Occipital lobe (tissue), 2 donors: ENCODE measurements around the gene CMIP. TPM values are rescaled to one million over a fixed set of nuclear protein-coding genes. Genes with fewer than 3 reads are reported as not detected.
"Not testable (repeated sequence)": the region's sequence is repeated elsewhere in the genome, so short reads cannot be mapped to it uniquely, and the experiment has no call there.

ENCODE experiments used
- DNase-seq: peaks from one replicate; lab custom pipeline; 2025; lab: John Stamatoyannopoulos, UW
- total RNA-seq: library from RNA; depleted of rRNA; stranded (reverse); fragments of >200 nt; gene quantifications from one replicate; pipeline ENCODE4 v1.2.3, GENCODE V29; 2014

CMIP gene
- total RNA-seq, result 22.9 TPM

- DNase-seq, result peak; percentile 55
Measured at GRCh38 chr16:81444448-81445121, at the start of gene CMIP. Gene CMIP (plus strand): TSS chr16:81444808.

DNA sequence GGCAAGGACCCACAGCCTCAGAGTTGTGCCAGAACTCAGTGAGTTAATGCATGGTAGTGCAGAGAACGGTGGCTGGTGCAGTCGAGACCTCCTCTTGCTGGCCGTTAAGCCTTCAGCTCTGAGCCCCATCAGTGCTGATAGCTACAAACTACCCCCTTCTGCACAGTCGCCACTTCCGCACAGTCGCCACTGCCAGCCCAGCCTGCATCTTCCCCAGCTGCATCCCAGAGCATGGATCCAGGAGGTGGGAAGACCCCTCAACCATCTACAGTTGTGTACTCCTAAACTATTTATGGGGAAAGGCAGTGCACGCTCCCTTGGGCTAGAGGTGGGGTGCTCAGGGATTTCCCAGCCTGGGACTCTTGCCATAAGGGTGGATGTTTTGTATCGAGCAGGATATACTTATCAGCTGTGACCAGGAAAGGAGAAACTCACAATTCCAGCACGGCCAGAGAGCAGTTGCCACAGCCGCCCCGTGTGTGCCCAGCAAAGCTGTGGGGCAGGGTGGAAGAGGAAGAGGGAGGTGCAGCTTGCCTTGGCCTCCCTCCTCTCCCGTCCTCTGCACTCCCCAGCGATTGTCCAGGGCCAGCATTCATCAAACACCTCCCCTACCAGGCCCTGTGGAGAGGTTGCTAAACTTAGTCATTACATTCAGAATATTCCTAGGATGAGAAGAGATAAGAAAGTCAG is 49.5 kb upstream of the CMIP start:
- no peak for DNase-seq

GRCh38 chr16:81397058-81397878 is 47.3 kb upstream of the CMIP start:
- DNase-seq, result no peak

- no peak for DNase-seq
Measured at GRCh38 chr16:81397879-81398520, 46.6 kb upstream of the CMIP start.

GRCh38 chr16:81399909-81400308 is 44.7 kb upstream of the CMIP start:
- no peak for DNase-seq

DNA sequence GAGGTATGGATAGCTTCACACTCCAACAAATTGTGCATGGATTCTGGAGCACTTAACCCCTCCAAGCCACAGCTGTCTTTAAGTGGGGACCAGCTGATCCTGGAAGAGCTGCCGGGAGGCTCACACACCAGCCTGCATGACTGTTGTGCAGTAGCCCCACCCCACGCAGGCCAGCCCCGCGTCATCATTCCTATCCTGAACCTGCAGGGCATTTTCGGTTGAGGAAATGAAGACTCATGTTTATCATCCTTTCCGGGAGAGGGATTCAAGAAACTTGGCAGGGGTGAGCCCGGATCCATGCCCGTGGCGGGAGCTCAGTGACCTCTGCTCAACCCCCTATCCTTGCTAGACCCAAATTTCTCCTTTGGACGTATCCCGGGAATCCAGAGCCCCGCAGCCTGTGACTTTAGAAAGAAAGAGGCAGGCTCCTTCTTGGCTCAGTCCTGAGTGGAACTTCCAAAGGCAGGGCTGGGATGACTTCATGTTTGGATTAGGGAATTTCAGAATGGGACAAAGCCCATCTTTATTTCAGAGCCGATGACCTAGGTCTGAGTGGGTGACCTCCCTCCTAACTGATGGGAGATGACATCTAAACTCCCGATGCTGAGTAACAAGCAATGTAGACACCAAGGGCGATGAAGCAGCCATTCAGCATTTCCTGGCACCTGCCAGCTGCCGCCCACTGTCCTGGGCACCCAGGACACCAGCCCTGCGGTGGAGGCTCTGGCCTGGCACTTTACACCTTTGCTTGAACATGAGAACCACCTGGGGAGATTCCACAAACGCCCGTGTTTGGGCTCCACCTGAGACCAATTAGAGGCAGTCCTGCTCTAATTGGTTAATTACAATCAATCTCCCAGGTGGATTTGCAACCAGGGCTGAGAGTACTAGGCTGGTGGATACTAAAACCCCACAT is 43.3 kb upstream of the CMIP start:
- no peak for DNase-seq

DNA sequence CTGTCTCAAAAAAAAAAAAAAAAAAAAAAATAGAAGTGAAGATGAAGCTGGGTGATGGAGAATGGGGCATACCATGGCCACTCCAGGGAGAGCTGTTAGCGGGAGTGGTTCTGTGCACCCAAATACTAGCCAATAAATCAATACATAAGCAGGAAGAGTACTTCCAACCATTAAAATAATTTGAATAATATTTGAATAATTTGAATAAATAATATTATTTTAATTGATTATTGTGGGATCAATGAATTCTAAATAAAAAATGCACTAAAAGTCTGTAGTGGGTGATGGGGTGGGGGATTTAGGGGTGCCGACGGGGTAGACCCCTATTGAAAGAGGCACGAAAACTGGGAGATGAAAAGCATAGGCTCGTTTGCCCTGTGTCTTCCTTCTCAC is 41.4 kb upstream of the CMIP start:
- no peak for DNase-seq

GRCh38 chr16:81403601-81404391 is 40.8 kb upstream of the CMIP start:
- peak; percentile 66 for DNase-seq

DNA sequence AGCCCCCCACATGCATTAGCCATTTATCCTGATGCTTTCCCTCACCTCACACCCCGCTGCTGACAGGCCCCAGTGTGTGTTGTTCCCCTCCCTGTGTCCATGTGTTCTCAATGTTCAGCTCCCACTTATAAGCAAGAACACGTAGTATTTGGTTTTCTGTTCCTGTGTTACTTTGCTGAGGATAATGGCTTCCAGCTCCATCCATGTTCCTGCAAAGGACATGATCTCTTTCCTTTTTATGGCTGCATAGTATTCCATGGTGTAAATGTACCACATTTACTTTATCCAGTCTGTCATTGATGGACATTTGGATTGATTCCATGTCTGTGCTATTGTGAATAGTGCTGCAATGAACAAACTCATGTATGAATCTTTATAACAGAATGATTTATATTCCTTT is 39.6 kb upstream of the CMIP start:
- DNase-seq, result not testable (repeated sequence)

- no peak for DNase-seq
Measured at GRCh38 chr16:81405702-81406113, 38.9 kb upstream of the CMIP start.

DNA sequence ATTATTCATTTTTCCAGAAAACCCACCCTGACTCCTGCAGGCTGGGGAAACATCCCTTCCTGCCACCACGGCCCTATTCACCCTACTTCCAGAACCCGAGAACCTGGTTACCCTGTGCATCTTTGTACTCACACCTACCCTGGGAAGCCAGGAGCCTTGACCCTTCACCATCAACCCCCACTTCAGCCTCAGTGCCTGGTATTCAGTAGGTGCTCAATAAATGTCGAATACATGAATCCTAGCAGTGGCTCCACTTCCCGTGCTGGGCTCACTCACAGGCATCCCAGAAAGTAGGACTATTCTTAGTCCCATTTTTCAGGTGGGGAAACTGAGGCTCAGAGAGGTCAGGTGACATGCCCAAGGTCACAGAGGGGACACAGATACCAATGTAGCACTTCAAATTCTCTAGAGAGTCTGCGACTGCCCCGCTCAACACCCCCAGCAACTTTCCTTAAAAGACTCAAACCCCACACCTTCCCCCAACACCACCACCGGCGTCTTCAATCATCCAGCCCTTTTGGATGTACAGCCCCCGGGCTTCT is 36.1 kb upstream of the CMIP start:
- no peak for DNase-seq

DNA sequence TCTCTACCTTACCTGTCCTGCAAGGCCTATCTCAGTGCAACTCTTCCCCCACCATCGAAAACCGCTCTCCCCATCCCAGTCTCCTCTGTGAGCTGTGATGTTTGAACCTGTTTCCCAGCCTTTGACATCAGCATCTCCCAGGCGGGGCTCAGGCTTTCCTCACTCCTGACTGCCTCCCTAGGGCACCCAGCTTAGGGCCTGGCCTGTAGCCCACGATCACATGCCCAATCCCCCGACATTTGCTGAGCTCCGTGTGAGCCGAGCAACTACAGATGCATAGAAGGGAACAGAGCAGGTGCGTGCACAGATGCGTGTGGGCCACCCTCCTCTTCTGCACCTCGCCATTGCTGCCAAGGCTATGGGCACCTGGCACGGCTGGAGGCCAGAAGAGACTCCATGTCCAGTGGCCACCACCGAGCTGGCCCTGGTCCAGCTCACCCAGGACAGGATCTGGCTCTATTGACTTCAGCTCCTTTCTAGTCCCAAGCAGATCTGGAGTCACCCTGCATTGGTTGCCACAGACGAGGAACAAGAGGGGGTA is 35.5 kb upstream of the CMIP start:
- DNase-seq, result no peak

- no peak for DNase-seq
Measured at GRCh38 chr16:81410643-81411293, 33.8 kb upstream of the CMIP start.

DNA sequence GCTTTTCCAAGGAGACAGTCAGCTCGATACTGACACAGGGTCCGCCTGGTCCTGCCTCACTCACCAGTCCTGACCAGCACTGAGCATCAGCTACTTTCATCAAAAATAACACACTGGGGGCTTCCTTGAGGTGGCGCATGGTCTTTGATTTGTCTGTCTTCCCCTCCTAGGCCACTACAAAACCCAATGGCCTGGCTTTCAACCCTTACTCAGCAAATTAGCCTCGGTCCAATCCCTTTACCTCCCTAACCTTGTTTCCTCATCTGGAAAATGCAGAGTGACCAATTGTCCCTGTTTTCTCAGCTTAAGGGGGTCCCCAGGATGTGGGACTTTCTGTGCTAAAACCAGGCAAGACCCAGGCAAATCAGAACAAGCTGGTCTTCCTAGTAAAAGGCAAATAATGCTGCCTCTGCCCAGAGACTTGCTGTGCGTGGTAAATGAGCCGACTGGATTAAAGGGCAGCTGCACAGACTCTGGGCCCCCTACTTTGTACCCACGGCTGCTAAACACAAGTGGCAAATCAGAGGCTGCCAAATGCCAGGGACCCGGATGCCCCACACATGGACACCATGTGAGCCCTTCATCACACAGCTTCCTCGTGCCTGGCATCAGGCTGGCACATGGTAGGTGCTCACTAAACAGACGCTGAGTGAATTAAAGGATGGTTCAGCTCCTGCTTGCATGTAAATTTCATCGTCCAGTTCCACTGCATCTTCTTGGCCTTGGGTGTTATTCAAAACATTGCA is 31.2 kb upstream of the CMIP start:
- no peak for DNase-seq

GRCh38 chr16:81415751-81416150 is 28.9 kb upstream of the CMIP start:
- peak; percentile 12 for DNase-seq

GRCh38 chr16:81416749-81417148 is 27.9 kb upstream of the CMIP start:
- no peak for DNase-seq

DNA sequence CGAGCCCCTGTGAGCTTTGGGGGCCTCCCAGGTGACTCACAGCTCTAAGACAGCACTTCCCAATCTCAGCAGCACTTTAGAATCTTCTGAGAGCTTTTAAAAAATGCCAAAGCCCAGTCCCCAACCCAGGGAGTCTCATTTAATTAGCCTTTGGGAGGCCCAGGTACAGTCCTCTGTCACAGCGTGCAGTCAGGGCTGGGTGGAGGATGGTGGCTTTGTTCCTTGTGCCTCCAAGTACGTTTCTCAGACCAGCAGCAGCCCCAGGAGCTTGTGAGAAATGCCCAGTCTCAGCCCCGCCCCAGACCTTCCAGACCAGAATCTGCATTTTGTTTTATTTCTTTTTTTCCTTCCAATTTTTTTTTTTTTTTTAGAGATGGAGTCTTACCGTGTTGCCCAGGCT is 27.4 kb upstream of the CMIP start:
- DNase-seq, result no peak

- DNase-seq, result no peak
Measured at GRCh38 chr16:81419806-81420205, 24.8 kb upstream of the CMIP start.
